Kidney (tissue), 14 donors: ENCODE results near the gene MED29. TPM values are rescaled to one million over a fixed set of nuclear protein-coding genes. Genes with fewer than 3 reads are reported as not detected.

Experiments used
- DNase-seq, 5 donors: peaks; one replicate each; pipeline ENCODE4 v3.0.0-alpha.2; 2013 to 2020
- FAIRE-seq: peaks from 2 replicates; lab custom pipeline; 2012; peaks lifted over from hg19 to GRCh38; lab: Jason Lieb, UNC
- H3K27ac ChIP-seq, 2 donors: one replicate each; pipeline ENCODE4 v1.7.0; 2013; ENCODE audit warnings: low read depth in 2 of 2, low read length in 2 of 2, inconsistent platforms in 1 of 2
- H3K27me3 ChIP-seq: one replicate; pipeline ENCODE4 v1.7.1; 2013; ENCODE audit warnings: low read length, inconsistent platforms; ENCODE audit not compliant: control insufficient read depth, insufficient read depth
- H3K36me3 ChIP-seq, 3 donors: one replicate each; pipeline versions ENCODE4 v1.7.0 to v1.7.1; 2013; ENCODE audit warnings: low read length in 3 of 3, control low read depth in 1 of 3, inconsistent platforms in 1 of 3; ENCODE audit not compliant: insufficient read depth in 3 of 3, control insufficient read depth in 2 of 3
- H3K4me1 ChIP-seq, 3 donors: one replicate each; pipeline versions ENCODE4 v1.7.0 to v1.7.1; 2013; ENCODE audit warnings: low read length in 3 of 3, inconsistent platforms in 1 of 3, low read depth in 1 of 3; ENCODE audit not compliant: control insufficient read depth in 2 of 3, insufficient read depth in 2 of 3
- H3K4me3 ChIP-seq, 3 donors: one replicate each; pipeline versions ENCODE4 v1.7.0 to v1.8.1; 2013; ENCODE audit warnings: low read length in 3 of 3, control low read depth in 1 of 3, inconsistent platforms in 1 of 3
- H3K9ac ChIP-seq, 3 donors: one replicate each; pipeline versions ENCODE4 v1.7.0 to v1.7.1; 2013; ENCODE audit warnings: low read length in 3 of 3, control low read depth in 1 of 3, inconsistent platforms in 1 of 3
- H3K9me3 ChIP-seq, 3 donors: one replicate each; pipeline versions ENCODE4 v1.7.0 to v1.7.1; 2013; ENCODE audit warnings: low read length in 3 of 3, control low read depth in 1 of 3, inconsistent platforms in 1 of 3; ENCODE audit not compliant: control insufficient read depth in 2 of 3, insufficient read depth in 1 of 3
- CTCF ChIP-seq: IDR thresholded peaks from 3 replicates; pipeline ENCODE4 v1.5.1; 2012; ENCODE audit warnings: mild to moderate bottlenecking, moderate library complexity, borderline replicate concordance; ENCODE audit not compliant: insufficient read depth; ENCODE audit errors: extremely low read depth
- intact Hi-C: fragments of 100-400 bp; cut with DNase I; formaldehyde crosslinking; loops from one replicate; pipeline ENCODE4 v1.11.1; 2022
- polyA plus RNA-seq: library from polyadenylated mRNA; stranded (reverse); fragments of 350-450 nt; fragmentation: Illumina TruSeq; extraction: RNeasy Lipid Tissue Mini Kit (QIAGEN cat#74804); gene quantifications from one replicate; pipeline ENCODE4 v1.2.3, GENCODE V29; 2014; ENCODE audit warnings: low read depth, low replicate concordance; ENCODE audit not compliant: insufficient read depth
- total RNA-seq: library from RNA; stranded (reverse); fragmentation: NEBNext Ultra II Directional; extraction: Animal tissue kit (Norgen Biotek cat#: 25700); gene quantifications from one replicate; pipeline ENCODE4 v1.2.1, GENCODE V29; 2021
- donor health status: control.
- donor health status: control.
- donor health status: control.
- donor health status: control.
- donor health status: control.
- donor health status: DM: yes; HTN: yes; CAD: no.
- donor health status: Normal renal cell carcinoma (clear cell type).

The MED29 gene
- total and polyA plus RNA-seq, 2 donors from 2014 or later = 32.4 to 50.4 TPM

DNA sequence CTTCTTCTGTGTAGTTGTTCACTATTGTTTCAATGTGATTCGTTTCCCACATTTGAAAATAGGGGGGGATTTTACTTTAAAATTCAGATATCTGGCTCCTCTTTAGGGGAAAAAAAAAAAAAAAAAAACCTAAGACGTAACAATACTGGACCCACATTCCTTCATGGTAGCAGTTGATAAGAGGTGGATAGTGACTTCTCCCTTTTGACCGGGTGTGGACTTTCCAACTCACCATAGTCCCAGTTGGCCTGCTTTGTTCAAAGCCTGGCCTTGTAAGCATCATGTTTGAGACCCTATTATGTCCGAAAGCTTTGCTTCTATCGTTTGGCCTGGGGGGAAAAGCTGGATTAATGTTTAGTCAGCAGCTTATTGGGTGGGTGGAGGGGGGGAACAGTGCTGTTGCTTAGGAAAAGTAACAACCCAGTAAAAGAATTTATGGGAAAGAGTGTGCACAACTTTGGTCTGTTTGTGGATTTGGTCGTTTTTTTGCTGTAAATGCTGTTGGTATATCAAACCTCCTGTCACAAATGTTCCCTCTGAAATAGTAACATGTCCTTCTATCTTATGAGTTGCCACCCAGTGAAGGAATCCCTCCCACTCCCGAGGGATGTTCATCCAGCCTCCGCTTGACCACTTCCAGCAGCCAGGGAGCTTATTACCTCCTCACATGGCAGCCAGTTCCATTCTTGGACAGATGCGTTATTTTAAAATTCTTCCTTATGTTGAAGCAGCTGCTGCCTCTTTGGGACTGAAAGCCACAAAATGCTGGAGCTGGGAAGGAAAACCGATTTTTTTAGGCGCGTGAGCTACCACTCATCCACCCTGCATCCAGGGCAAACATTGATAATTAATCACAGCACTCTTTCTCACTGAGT lies 38.6 kb upstream of the MED29 start:
- Histone ChIP-seq H3K27ac (no peak overlapping the region), H3K36me3 (peaks cover 0 to 31% (median 30%) of the 10 kb centered on the region in 3 donors), H3K9me3 (no peaks in the 10 kb centered on the region), H3K27me3 (no peaks in the 10 kb centered on the region), H3K4me1 (no peaks in the 10 kb centered on the region), H3K4me3 (no peak overlapping the region), H3K9ac (no peak overlapping the region)
- TF ChIP-seq CTCF = no peak
- intact Hi-C loops = no loop called here
- no peak for FAIRE-seq
- DNase-seq = peak in 1 of 5 donors; percentile 22

- TF ChIP-seq CTCF = no peak
These were observed 35.9 kb upstream of the MED29 start for GRCh38 chr19:39355253-39355652.

DNA sequence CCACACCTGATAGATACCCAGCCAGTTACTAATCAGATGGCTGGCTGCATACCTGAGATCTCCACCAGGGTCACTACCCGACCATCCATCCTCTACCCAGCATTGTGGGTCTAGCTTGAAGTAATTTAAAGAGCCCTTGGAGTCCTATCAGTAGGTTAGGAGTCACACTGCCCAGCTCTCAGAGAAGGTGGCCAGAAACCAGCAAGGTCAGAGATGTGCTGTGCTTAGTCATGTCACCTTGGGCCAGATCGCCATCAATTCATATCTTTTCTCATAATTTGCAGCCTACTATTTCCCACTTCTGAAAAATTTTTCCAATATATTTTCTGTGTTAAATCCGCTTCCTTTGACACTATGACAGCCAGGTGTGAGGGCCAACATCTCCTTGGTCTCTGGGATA lies 35.1 kb upstream of the MED29 start:
- FAIRE-seq = no peak
- no peaks in the 10 kb centered on the region for H3K9me3 ChIP-seq
- DNase-seq = no peak
- intact Hi-C loops = no loop called here
- no peak overlapping the region for H3K9ac ChIP-seq
- H3K4me1 ChIP-seq = no peaks in the 10 kb centered on the region
- peaks cover 4 to 57% (median 40%) of the 10 kb centered on the region in 3 donors for H3K36me3 ChIP-seq
- no peak for TF ChIP-seq CTCF
- no peak overlapping the region for H3K27ac ChIP-seq
- H3K27me3 ChIP-seq = no peaks in the 10 kb centered on the region
- no peak overlapping the region for H3K4me3 ChIP-seq

More at GRCh38 chr19:39355253-39355652, 35.9 kb upstream of the MED29 start:
- Histone ChIP-seq H3K27me3 (no peaks in the 10 kb centered on the region), H3K9me3 (no peaks in the 10 kb centered on the region), H3K9ac (no peak overlapping the region), H3K36me3 (peaks cover 2 to 48% (median 35%) of the 10 kb centered on the region in 3 donors), H3K4me3 (no peak overlapping the region), H3K27ac (no peak overlapping the region), H3K4me1 (no peaks in the 10 kb centered on the region)
- DNase-seq (no peak), FAIRE-seq (no peak)
- intact Hi-C loops = no loop called here
